GM12865 (cell line): ENCODE data around the gene TTYH3.
"Not testable (repeated sequence)": the region's sequence is repeated elsewhere in the genome, so short reads cannot be mapped to it uniquely, and the experiment has no call there.

ENCODE experiments used
- DNase-seq: peaks from one replicate; pipeline ENCODE4 v3.0.0; 2010; ENCODE audit warnings: low read depth
- H3K4me3 ChIP-seq: 2 replicates; pipeline ENCODE4 v1.5.1; 2011; ENCODE audit warnings: mild to moderate bottlenecking, low read depth, low read length, control low read depth
- CTCF ChIP-seq: IDR thresholded peaks from 2 replicates; pipeline ENCODE4 v1.5.1; 2011; ENCODE audit warnings: low read length, control low read depth, low read depth, inconsistent platforms; ENCODE audit not compliant: insufficient read depth; ENCODE audit errors: missing control alignments

Gene TTYH3

GRCh38 chr7:2688409-2689342 is 56.9 kb downstream of the TTYH3 start:
- DNase-seq, result peak; percentile 91
- TF ChIP-seq CTCF, result no peak
- peak overlapping the region; percentile 46 for H3K4me3 ChIP-seq

GRCh38 chr7:2689343-2689847 is 57.6 kb downstream of the TTYH3 start:
- no peak for TF ChIP-seq CTCF
- no peak for DNase-seq

GRCh38 chr7:2689951-2690705 is 58.3 kb downstream of the TTYH3 start:
- peak; percentile 42 for DNase-seq
- no peak overlapping the region for H3K4me3 ChIP-seq
- TF ChIP-seq CTCF, result no peak

More at GRCh38 chr7:2689343-2689847, 57.6 kb downstream of the TTYH3 start:
- H3K4me3 ChIP-seq, result peak overlapping the region; percentile 12; the same call in 1 of the 2 replicates

- TF ChIP-seq CTCF, result no peak
Observed at GRCh38 chr7:2691011-2691707, 59.4 kb downstream of the TTYH3 start.

GRCh38 chr7:2691932-2692439 is 60.2 kb downstream of the TTYH3 start:
- DNase-seq, H3K4me3 ChIP-seq: not testable (repeated sequence)

More at GRCh38 chr7:2691011-2691707, 59.4 kb downstream of the TTYH3 start:
- no peak overlapping the region for H3K4me3 ChIP-seq
- no peak for DNase-seq

- no peak for DNase-seq
- H3K4me3 ChIP-seq, result no peak overlapping the region
- TF ChIP-seq CTCF, result no peak
Observed at GRCh38 chr7:2692543-2692942, 60.8 kb downstream of the TTYH3 start.

- not testable (repeated sequence) for H3K4me3 ChIP-seq, DNase-seq
Observed at GRCh38 chr7:2693420-2694121, 61.8 kb downstream of the TTYH3 start.

- not testable (repeated sequence) for DNase-seq, H3K4me3 ChIP-seq
Observed at GRCh38 chr7:2694122-2694436, 62.3 kb downstream of the TTYH3 start.
